Ascending aorta (tissue), 2 donors: ENCODE measurements around the gene MAFB. TPM values are rescaled to one million over a fixed set of nuclear protein-coding genes. Genes with fewer than 3 reads are reported as not detected.

Source experiments
- DNase-seq, 2 donors: peaks; one replicate each; pipeline ENCODE4 v3.0.0-alpha.2; 2019; ENCODE audit warnings: low spot score in 2 of 2
- H3K27ac ChIP-seq, 2 donors: fragments of 200-600 bp; sonication (generic); one replicate each; pipeline ENCODE4 v1.5.1; 2016 to 2017; ENCODE audit warnings: mild to moderate bottlenecking in 1 of 2
- H3K27me3 ChIP-seq: fragments of 200-600 bp; sonication (generic); one replicate; pipeline ENCODE4 v1.5.1; 2017
- H3K36me3 ChIP-seq, 2 donors: fragments of 200-600 bp; sonication (generic); one replicate each; pipeline ENCODE4 v1.5.1; 2016
- H3K4me1 ChIP-seq, 2 donors: fragments of 200-600 bp; sonication (generic); one replicate each; pipeline ENCODE4 v1.5.1; 2016 to 2017; ENCODE audit warnings: mild to moderate bottlenecking in 1 of 2
- H3K4me3 ChIP-seq, 2 donors: fragments of 200-600 bp; sonication (generic); one replicate each; pipeline ENCODE4 v1.5.1; 2016 to 2017; ENCODE audit warnings: mild to moderate bottlenecking in 1 of 2
- H3K9me3 ChIP-seq, 2 donors: fragments of 200-600 bp; sonication (generic); one replicate each; pipeline ENCODE4 v1.5.1; 2016
- intact Hi-C: fragments of 100-400 bp; cut with DNase I; formaldehyde crosslinking; loops from one replicate; pipeline ENCODE4 v1.15.1; 2023
- total RNA-seq: library from RNA; depleted of rRNA; stranded (reverse); fragments of >200 nt; gene quantifications from one replicate; pipeline ENCODE4 v1.1.0, GENCODE V29; 2016
- TF ChIP-seq, protein P1 (sequence below), 3 experiments: fragments of 200-600 bp in 2 of 3; fragments of 450-650 bp in 1 of 3; sonication (generic) in 2 of 3; IDR thresholded peaks; one replicate each; pipeline ENCODE4 v1.5.1; 2016 to 2019; ENCODE audit warnings: antibody characterized with exemption in 3 of 3, mild to moderate bottlenecking in 1 of 3, moderate library complexity in 1 of 3

MAFB gene
- total RNA-seq, 1 donor from 2014 or later, result 84.6 TPM

DNA sequence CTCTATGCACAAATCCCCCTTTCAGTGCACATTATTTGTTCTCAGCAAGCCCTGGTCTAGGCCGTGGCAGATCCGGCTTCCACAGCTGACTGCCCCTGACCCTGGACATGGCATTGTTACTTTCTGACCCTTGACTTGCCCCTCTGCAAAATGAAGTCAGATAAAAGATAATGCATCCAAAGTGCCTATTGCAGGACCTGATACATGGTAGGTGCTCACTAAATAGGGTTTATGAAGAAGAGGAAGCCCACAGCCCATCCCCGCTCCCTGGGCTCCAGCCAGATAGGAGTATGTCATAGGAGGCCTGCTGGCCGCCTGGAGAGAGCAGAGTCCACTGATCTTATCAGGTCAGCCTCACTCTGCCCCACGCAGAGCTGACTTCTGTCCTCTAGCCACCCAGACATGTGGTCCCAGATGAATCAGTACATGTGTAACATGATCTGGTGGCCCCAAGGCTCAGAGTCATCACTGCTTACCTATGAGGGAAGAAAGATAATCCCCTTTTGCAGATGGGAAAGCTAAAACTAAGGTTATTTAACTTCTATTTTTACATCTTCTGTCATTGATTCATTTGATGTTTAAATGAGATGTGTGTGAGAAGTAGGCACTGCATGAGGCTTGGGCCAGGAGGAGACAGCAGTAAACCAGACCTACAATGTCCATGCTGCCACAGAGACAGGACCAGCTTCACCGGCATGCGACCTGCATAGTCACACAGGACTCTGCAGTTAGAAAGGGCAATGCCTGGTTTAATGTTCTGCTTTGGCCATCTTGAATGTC, 20.4 kb downstream of the MAFB start:
- H3K36me3 ChIP-seq, result no peaks in the 10 kb centered on the region
- no peaks in the 10 kb centered on the region for H3K9me3 ChIP-seq
- TF ChIP-seq, protein P1, sequence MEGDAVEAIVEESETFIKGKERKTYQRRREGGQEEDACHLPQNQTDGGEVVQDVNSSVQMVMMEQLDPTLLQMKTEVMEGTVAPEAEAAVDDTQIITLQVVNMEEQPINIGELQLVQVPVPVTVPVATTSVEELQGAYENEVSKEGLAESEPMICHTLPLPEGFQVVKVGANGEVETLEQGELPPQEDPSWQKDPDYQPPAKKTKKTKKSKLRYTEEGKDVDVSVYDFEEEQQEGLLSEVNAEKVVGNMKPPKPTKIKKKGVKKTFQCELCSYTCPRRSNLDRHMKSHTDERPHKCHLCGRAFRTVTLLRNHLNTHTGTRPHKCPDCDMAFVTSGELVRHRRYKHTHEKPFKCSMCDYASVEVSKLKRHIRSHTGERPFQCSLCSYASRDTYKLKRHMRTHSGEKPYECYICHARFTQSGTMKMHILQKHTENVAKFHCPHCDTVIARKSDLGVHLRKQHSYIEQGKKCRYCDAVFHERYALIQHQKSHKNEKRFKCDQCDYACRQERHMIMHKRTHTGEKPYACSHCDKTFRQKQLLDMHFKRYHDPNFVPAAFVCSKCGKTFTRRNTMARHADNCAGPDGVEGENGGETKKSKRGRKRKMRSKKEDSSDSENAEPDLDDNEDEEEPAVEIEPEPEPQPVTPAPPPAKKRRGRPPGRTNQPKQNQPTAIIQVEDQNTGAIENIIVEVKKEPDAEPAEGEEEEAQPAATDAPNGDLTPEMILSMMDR (IDR thresholded peaks at IDR 0.05), result no peak
- no peaks in the 10 kb centered on the region for H3K4me1 ChIP-seq
- H3K4me3 ChIP-seq, result no peak overlapping the region
- H3K27ac ChIP-seq, result no peak overlapping the region
- intact Hi-C loops, result loop anchor here (10.0 kb wide), 1 partner anchor 56 kb away; no protein-coding TSS in a partner anchor
- H3K27me3 ChIP-seq, result no peaks in the 10 kb centered on the region
- no peak for DNase-seq

DNA sequence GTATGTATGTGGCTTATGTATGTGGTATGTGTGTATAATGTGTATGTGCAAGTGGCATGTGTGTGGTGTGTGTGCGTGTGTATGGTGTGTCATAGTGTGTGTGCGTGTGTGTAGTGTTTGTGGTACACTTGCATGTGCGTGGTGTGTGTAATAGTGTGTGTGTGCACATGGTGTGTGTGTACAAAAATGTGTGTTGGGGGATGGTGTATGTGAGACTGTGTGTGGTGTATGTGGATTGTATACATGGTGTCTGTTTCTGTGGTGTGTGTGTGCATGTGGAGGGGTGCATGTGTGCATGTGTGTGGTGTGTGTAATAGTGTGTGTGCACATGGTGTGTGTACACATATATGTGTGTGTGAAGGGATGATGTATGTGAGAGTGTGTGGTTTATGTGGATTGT, 21.5 kb downstream of the MAFB start:
- TF ChIP-seq, protein P1 (IDR thresholded peaks at IDR 0.05), result no peak
- Histone ChIP-seq H3K27me3 (no peaks in the 10 kb centered on the region), H3K36me3 (no peaks in the 10 kb centered on the region), H3K4me3 (no peak overlapping the region), H3K9me3 (no peaks in the 10 kb centered on the region), H3K4me1 (no peaks in the 10 kb centered on the region), H3K27ac (no peak overlapping the region)
- no peak for DNase-seq
- intact Hi-C loops, result loop anchor here (10.0 kb wide), 1 partner anchor 57 kb away; no protein-coding TSS in a partner anchor

DNA sequence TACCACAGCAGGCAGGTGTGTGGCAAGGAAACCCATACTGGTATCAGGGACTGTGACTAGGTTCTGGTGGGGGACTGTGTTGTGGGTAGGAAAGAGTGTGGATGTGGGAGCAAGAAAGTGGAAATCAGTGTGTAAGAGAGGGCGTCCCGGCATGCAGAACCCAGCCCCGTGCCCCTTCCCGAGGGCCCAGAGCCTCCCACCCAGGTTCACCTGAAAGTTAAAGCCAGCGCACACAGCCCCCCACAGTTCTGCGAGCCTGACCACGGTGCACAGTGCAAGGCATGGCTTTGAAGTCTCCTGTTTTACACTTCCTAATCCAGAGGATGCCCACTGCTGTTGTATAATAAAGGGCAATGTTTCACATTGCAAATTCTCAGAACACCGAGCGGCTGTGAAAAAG, 22.7 kb downstream of the MAFB start:
- Histone ChIP-seq H3K36me3 (no peaks in the 10 kb centered on the region), H3K4me1 (no peaks in the 10 kb centered on the region), H3K4me3 (no peak overlapping the region), H3K9me3 (no peaks in the 10 kb centered on the region), H3K27ac (no peak overlapping the region), H3K27me3 (no peaks in the 10 kb centered on the region)
- intact Hi-C loops, result loop anchor here (10.0 kb wide), 1 partner anchor 58 kb away; no protein-coding TSS in a partner anchor
- DNase-seq, result no peak
- TF ChIP-seq, protein P1 (IDR thresholded peaks at IDR 0.05), result no peak

DNA sequence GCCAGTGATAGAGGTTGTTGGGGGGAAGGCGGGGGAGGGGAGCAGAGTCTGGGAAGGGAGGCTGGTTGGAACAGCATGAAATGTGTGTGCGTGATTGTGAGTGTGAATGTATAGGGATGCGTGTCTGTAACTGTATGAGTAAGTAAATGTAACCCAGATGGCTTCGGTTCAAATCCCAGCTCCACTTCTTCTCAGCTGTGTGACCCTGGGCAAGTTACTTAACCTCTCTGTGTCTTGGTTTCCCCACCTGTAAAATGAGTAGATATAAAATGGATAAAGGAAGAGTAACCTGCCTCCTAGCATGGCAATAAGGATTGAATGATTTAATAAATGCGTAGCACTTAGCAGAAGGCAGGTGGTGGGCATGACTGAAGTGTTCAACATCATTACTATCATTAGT, 24.1 kb downstream of the MAFB start:
- TF ChIP-seq, protein P1 (IDR thresholded peaks at IDR 0.05), result no peak
- Histone ChIP-seq H3K9me3 (no peaks in the 10 kb centered on the region), H3K36me3 (no peaks in the 10 kb centered on the region), H3K4me3 (no peak overlapping the region), H3K27me3 (no peaks in the 10 kb centered on the region), H3K4me1 (no peaks in the 10 kb centered on the region), H3K27ac (no peak overlapping the region)
- intact Hi-C loops, result loop anchor here (5.0 to 10.0 kb wide), 2 partner anchors 53 to 60 kb away; no protein-coding TSS in a partner anchor
- DNase-seq, result no peak

DNA sequence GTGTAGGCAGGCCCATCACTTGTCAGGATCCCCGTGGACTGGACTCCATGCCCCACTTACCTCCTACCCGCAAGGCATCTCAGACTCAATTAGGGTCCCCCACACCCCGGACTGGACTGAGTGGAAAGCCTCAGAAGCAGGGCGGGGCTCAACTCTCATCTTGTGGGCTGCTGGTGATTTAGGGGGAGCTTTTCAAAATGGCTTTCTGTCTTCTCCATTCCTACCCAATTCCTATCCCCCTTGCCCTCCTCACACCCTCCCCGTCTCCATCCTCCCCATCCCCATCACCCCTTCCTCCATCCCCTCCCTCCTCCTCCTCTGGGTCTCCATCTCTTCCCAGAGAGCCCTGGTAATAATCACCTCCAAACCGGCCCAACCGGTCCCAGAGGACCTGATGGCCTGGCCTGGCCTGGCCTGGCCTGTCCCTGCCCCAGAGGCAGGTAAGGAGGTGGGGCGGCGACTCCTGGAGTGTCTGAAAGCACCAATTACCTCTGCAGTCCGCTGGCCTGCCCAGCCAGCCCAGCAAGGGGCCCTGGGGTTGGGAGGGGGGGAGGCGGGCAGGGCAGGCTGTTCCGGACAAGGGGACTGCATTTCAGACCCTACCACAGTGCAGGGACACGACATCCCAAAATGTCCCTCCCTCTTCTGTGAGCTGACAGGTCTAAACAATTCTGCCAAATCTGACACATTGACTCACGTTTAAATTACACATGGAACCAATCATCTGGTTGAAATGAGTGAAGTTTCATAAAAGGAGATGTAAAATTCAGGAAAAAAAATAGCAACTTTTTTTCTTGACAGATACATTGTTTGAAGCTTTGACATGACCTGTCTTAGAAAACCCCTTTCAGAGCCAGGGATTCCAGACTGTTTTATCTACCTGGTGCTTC, 24.8 kb downstream of the MAFB start:
- DNase-seq, result no peak
- no peaks in the 10 kb centered on the region for H3K9me3 ChIP-seq
- no peaks in the 10 kb centered on the region for H3K36me3 ChIP-seq
- TF ChIP-seq, protein P1 (IDR thresholded peaks at IDR 0.05), result no peak
- intact Hi-C loops, result loop anchor here (5.0 to 10.0 kb wide), 2 partner anchors 52 to 61 kb away; no protein-coding TSS in a partner anchor
- H3K4me3 ChIP-seq, result no peak overlapping the region
- no peak overlapping the region for H3K27ac ChIP-seq
- no peaks in the 10 kb centered on the region for H3K27me3 ChIP-seq
- no peaks in the 10 kb centered on the region for H3K4me1 ChIP-seq
